Activated CD8-positive, alpha-beta memory T cell treated with anti-CD3 and anti-CD28 coated beads for 48 hours (primary cell): Measurements from ENCODE around the gene PHOX2A.

Experiments used
- DNase-seq, 3 experiments: peaks; one replicate each; pipeline ENCODE4 v3.0.0-alpha.2; 2020; ENCODE audit warnings: low read depth in 2 of 3, low spot score in 2 of 3

Gene PHOX2A

DNA sequence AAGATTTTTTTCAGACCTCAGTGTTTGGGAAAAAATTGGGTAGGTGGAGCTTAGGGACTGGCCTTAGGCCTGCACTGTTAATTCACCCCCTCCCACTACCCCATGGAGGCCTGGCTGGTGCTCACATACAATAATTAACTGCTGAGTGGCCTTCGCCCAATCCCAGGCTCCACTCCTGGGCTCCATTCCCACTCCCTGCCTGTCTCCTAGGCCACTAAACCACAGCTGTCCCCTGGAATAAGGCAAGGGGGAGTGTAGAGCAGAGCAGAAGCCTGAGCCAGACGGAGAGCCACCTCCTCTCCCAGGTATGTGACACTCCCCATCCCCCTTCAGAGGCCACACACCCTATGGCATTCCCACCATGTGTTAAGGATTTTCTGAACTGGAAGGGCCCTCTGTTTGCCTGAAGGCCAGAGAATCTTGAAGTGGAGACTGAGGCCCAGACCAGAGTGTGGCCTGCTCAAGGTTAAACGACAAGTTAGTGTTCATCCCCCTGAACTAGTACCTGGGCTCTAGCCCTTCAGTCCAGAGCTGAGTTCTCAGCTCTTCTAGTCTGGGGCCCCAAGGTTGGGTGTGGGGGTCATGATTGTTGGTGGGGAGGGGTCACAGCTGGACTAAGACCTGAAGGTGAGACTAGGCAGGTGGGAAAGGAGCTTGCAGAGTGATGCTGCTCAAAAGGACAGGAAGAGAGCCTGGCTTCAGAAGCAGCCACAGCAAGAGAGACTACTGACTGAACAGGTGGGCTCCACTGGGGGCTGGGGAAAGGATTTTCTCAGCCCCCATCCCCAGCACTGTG lies 54.3 kb downstream of the PHOX2A start:
- DNase-seq = no peak
